Esophagus squamous epithelium (tissue), 5 donors: ENCODE results near the gene ZNF44. TPM values are rescaled to one million over a fixed set of nuclear protein-coding genes. Genes with fewer than 3 reads are reported as not detected.
A peak's percentile ranks its signal among the peaks of the same experiment; 100 is the strongest.

Experiments used
- DNase-seq: peaks from one replicate; lab custom pipeline; 2025; lab: John Stamatoyannopoulos, UW
- H3K27ac ChIP-seq, 4 donors: fragments of 200-600 bp; sonication (generic); one replicate each; pipeline ENCODE4 v1.5.1; 2016 to 2019; ENCODE audit warnings: mild to moderate bottlenecking in 1 of 4
- H3K27me3 ChIP-seq, 4 donors: fragments of 200-600 bp; sonication (generic); 1 replicate in 3 of 4; 2 replicates in 1 of 4; pipeline versions ENCODE4 v1.5.1 to v1.6.0; 2017 to 2021; ENCODE audit warnings: antibody characterized with exemption in 1 of 4
- H3K36me3 ChIP-seq, 3 donors: fragments of 200-600 bp; sonication (generic); one replicate each; pipeline ENCODE4 v1.5.1; 2016 to 2019
- H3K4me1 ChIP-seq, 3 donors: fragments of 200-600 bp; sonication (generic); one replicate each; pipeline ENCODE4 v1.5.1; 2017 to 2019
- H3K4me3 ChIP-seq, 4 donors: fragments of 200-600 bp; sonication (generic); 1 replicate in 3 of 4; 2 replicates in 1 of 4; pipeline ENCODE4 v1.5.1; 2016 to 2019; ENCODE audit warnings: mild to moderate bottlenecking in 2 of 4, moderate library complexity in 1 of 4
- H3K9me3 ChIP-seq, 3 donors: fragments of 200-600 bp; sonication (generic); one replicate each; pipeline ENCODE4 v1.5.1; 2016 to 2019
- POLR2A ChIP-seq, 4 donors: fragments of 450-650 bp; IDR thresholded peaks; one replicate each; pipeline ENCODE4 v1.6.1; 2017; ENCODE audit warnings: antibody characterized with exemption in 4 of 4, mild to moderate bottlenecking in 4 of 4, moderate library complexity in 3 of 4
- WGBS, 2 donors: methylation state at CpG; one replicate each; pipeline ENCODE4 v1.1.5; 2018; 5-methylcytosine and 5-hydroxymethylcytosine counted together
- intact Hi-C: fragments of 100-400 bp; cut with DNase I; formaldehyde crosslinking; loops from one replicate; pipeline ENCODE4 v1.15.0; 2022
- total RNA-seq, 4 donors: library from RNA; depleted of rRNA; stranded (reverse); fragments of >200 nt; gene quantifications; one replicate each; pipeline ENCODE4 v1.1.0, GENCODE V29; 2016
- TF ChIP-seq, protein P1 (sequence below), 6 experiments: fragments of 450-650 bp in 4 of 6; fragments of 200-600 bp in 2 of 6; sonication (generic) in 2 of 6; IDR thresholded peaks; one replicate each; pipeline ENCODE4 v1.5.1; 2016 to 2019; ENCODE audit warnings: antibody characterized with exemption in 6 of 6, mild to moderate bottlenecking in 4 of 6, moderate library complexity in 4 of 6
- donor health status: DM: yes; HTN: yes; CAD: no.

Gene ZNF44
- total RNA-seq, 4 donors from 2014 or later = 5.9 to 11.6 (median 6.7) TPM

DNA sequence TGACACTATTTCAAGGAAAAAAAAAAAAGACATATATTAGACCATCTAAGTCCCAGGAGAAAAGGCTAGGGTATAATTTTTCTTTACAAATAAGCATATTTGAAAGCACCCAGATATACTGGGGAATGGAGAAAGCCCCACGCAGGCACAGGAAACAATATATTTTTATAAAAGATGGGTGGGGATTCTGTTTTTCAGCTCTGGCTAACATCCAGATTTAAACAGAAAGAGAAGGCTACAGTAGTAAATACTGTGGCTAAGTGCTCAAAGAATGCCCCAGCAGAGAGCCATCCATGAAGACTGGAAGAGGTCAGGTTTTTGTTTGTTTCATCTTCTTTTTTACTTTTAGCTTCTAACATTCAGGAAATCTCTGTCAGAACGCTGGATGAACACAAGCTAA is 16.0 kb downstream of the ZNF44 start:
- no peak for DNase-seq
- Histone ChIP-seq H3K36me3 (peaks cover 9 to 78% (median 12%) of the 10 kb centered on the region in 3 donors), H3K4me1 (no peaks in the 10 kb centered on the region), H3K9me3 (peaks cover 2 to 69% (median 57%) of the 10 kb centered on the region in 3 donors), H3K27ac (no peak overlapping the region), H3K4me3 (no peak overlapping the region), H3K27me3 (no peaks in the 10 kb centered on the region)
- WGBS, 2 donors = 76 to 79% methylated on average over 2 of the region's 2 CpGs
- no peak for TF ChIP-seq POLR2A (IDR thresholded peaks at IDR 0.05)
- TF ChIP-seq, protein P1, sequence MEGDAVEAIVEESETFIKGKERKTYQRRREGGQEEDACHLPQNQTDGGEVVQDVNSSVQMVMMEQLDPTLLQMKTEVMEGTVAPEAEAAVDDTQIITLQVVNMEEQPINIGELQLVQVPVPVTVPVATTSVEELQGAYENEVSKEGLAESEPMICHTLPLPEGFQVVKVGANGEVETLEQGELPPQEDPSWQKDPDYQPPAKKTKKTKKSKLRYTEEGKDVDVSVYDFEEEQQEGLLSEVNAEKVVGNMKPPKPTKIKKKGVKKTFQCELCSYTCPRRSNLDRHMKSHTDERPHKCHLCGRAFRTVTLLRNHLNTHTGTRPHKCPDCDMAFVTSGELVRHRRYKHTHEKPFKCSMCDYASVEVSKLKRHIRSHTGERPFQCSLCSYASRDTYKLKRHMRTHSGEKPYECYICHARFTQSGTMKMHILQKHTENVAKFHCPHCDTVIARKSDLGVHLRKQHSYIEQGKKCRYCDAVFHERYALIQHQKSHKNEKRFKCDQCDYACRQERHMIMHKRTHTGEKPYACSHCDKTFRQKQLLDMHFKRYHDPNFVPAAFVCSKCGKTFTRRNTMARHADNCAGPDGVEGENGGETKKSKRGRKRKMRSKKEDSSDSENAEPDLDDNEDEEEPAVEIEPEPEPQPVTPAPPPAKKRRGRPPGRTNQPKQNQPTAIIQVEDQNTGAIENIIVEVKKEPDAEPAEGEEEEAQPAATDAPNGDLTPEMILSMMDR (IDR thresholded peaks at IDR 0.05) = no peak
- intact Hi-C loops = no loop called here

DNA sequence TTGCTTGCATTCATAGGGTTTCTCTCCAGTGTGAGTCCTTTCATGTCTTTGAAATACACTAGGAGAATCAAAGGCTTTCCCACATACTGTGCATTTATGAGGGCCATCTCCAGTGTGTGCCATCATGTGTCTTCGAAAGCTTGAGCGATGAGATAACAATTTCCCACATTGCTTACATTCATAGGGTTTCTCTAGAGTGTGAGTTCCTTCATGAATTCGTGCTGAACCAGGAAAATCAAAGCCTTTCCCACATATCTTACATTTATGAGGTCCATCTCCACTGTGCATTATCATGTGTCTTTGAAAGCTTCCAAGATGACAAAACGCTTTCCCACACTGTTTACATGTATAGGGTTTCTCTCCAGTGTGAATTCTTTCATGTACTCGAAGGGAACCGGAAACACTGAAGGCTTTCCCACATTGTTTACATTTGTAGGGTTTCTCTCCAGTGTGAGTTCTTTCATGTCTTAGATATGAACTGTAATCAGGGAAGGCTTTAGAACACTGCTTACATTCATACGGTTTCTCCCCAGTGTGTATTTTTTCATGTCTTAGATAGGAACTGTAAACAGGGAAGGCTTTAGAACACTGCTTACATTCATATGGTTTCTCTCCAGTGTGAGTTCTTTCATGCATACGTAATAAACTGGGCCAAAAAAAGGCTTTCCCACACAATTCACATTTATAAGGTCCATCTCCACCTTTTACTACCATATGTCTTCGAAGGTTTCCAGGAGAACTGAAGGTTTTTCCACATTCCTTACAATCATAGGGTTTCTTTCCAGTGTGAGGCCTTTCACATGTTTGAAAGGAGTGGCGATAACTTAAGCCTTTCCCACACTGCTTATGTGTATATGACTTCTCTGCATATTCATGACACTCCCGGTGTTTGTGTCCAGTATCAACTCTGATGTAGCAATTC is 21.4 kb downstream of the ZNF44 start:
- Histone ChIP-seq H3K9me3 (peaks cover 17 to 99% (median 92%) of the 10 kb centered on the region in 3 donors), H3K27ac (no peak overlapping the region), H3K36me3 (peaks cover 19 to 94% (median 31%) of the 10 kb centered on the region in 3 donors), H3K4me1 (no peaks in the 10 kb centered on the region), H3K27me3 (no peaks in the 10 kb centered on the region), H3K4me3 (peak overlapping the region in 1 of 4 donors; percentile 0)
- intact Hi-C loops = no loop called here
- TF ChIP-seq POLR2A (IDR thresholded peaks at IDR 0.05) = no peak
- TF ChIP-seq, protein P1 (IDR thresholded peaks at IDR 0.05) = no peak
- DNase-seq = no peak
- 94 to 95% methylated on average over 11 of the region's 11 CpGs for WGBS, 2 donors

DNA sequence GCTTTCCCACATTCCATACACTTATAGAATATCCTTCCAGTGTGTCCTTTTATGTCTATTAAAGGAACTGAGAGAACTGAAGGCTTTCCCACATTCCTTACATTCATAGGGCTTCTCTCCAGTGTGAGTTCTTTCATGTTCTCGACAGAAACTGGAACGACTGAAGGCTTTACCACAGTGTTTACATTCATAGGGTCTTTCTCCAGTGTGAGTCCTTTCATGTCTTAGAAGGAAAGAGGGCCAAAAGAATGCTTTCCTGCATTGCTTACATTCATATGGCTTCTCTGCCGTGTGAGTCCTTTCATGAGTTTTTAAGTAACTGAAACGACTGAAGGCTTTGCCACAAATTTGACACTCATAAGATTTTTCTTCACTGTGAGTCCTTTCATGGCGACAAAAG is 22.3 kb downstream of the ZNF44 start:
- intact Hi-C loops = no loop called here
- 94 to 95% methylated on average over 5 of the region's 5 CpGs for WGBS, 2 donors
- Histone ChIP-seq H3K27ac (no peak overlapping the region), H3K27me3 (no peaks in the 10 kb centered on the region), H3K36me3 (peaks cover 19 to 85% (median 31%) of the 10 kb centered on the region in 3 donors), H3K4me1 (no peaks in the 10 kb centered on the region), H3K9me3 (peaks cover 17 to 98% (median 85%) of the 10 kb centered on the region in 3 donors), H3K4me3 (peak overlapping the region in 1 of 4 donors; percentile 12)
- no peak for DNase-seq
- TF ChIP-seq POLR2A (IDR thresholded peaks at IDR 0.05) = no peak
- TF ChIP-seq, protein P1 (IDR thresholded peaks at IDR 0.05) = no peak

DNA sequence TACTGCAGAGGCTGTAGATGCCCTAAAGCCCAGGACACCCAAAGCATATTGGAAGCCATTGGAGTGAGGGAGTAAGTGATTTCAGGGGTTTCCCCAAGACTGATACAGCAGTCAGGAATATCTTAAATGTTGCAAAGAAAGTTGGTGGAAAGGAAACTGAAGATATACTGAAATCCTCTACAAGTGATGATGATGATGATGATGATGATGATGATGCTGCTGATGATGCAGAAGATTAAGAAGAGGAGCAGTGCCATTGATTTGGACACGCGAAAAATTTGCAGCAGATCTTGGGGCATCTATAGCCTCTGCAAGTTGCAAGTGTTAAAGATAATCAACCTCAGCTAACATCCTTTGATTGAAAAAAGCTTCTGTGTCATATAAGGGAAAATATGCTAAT is 23.8 kb downstream of the ZNF44 start:
- H3K4me3 ChIP-seq = no peak overlapping the region
- WGBS, 2 donors = 98 to 100% methylated on average over 2 of the region's 2 CpGs
- TF ChIP-seq, protein P1 (IDR thresholded peaks at IDR 0.05) = no peak
- TF ChIP-seq POLR2A (IDR thresholded peaks at IDR 0.05) = no peak
- H3K27me3 ChIP-seq = no peaks in the 10 kb centered on the region
- H3K4me1 ChIP-seq = no peaks in the 10 kb centered on the region
- DNase-seq = no peak
- peaks cover 19 to 71% (median 31%) of the 10 kb centered on the region in 3 donors for H3K36me3 ChIP-seq
- H3K27ac ChIP-seq = no peak overlapping the region
- peaks cover 17 to 98% (median 86%) of the 10 kb centered on the region in 3 donors for H3K9me3 ChIP-seq
- intact Hi-C loops = no loop called here
